Measurements from ENCODE around the gene PDE4D. TPM values are rescaled to one million over a fixed set of nuclear protein-coding genes. Genes with fewer than 3 reads are reported as not detected.

Gene PDE4D
- total RNA-seq, 5 donors from 2014 or later (not counting 1 experiment from before 2014, with no cell fraction given) = 45.1 to 136 (median 64.9) TPM

DNA sequence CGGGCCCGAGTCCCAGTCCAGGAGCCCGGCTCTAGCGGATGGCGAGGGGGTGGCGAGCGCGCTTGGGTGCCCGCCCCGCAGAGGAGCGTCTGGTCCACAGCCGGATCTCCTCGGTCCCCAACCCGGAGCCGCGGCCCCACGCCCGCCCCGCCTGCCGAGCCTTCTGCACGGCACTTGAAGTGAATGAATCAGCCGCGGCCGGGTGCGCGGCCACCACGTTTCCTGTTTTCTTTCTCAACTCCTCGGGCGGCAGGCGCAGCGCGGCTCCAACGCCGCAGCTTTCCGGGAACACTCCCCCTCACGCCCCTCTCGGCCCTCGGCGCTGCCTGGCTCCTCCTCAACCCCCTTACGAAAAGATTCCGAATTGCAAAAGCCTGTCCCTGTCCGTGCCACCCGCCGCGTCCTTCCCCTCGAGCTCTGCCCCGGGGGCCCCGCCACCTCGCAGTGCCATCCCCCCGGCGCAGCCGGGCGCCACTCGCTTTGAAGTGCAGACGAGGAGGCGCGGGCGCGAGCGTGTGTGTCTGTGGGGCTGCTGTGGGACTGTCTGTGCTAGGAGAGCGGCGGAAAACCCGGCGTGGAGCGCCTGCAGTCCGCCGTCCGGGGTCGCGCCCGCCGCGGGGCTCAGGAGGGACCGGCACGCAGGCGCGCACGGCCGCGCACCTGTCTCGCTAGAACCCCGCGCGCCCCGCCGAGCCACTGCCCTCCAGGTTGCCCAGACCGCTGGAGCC lies 854.1 kb downstream of the PDE4D start:
- DNase-seq = peak; percentile 83 to 94 (median 91)
- peak overlapping the region; percentile 100 for H3K27ac Mint-ChIP-seq
- ChIA-PET POLR2A (interaction anchor here (0.6 to 1.5 kb wide), 7 partner anchors 84 to 579 kb away, joined by 3 to 14 read pairs (median 3); no protein-coding TSS in a partner anchor), CTCF (interaction anchor here (0.5 to 1.8 kb wide), 6 partner anchors 53 to 739 kb away, joined by 3 to 14 read pairs (median 3); no protein-coding TSS in a partner anchor)
- peaks cover 58 to 67% (median 64%) of the 10 kb centered on the region in 3 donors for H3K4me1 Mint-ChIP-seq
- no peaks in the 10 kb centered on the region for H3K9me3 ChIP-seq
- H3K9me3 Mint-ChIP-seq = no peaks in the 10 kb centered on the region
- peaks cover 14% of the 10 kb centered on the region for H3K36me3 Mint-ChIP-seq
- no peaks in the 10 kb centered on the region for H3K36me3 ChIP-seq (ENCODE audit: control insufficient read depth in 2 of 2, extremely low read depth in 1 of 2, insufficient read depth in 1 of 2, low read length in 1 of 2)
- no peaks in the 10 kb centered on the region for H3K27me3 ChIP-seq (replicated peaks in 1 of 2; ENCODE audit: control insufficient read depth in 2 of 2, extremely low read depth in 1 of 2, insufficient read depth in 2 of 2, low read length in 1 of 2)
- peaks cover 16 to 45% of the 10 kb centered on the region in 2 experiments for H3K4me1 ChIP-seq (ENCODE audit: control insufficient read depth in 1 of 2, extremely low read depth in 1 of 2, insufficient read depth in 2 of 2, low read length in 2 of 2)
- under 1% methylated on average over 87 of the region's 87 CpGs for WGBS (ENCODE audit: insufficient coverage)
- peak; percentile 82 to 86 (median 84) for ATAC-seq (replicated peaks in 1 of 4)
- H3K4me3 ChIP-seq (ENCODE audit: control insufficient read depth in 1 of 2, extremely low read depth in 1 of 2, low read length in 1 of 2) = peak overlapping the region; percentile 90 to 98
- H3K4me3 Mint-ChIP-seq = peak overlapping the region; percentile 91 to 98 (median 95)
- H3K27me3 Mint-ChIP-seq = no peaks in the 10 kb centered on the region
- peak overlapping the region; percentile 87 for H3K27ac ChIP-seq (ENCODE audit: low read length)

DNA sequence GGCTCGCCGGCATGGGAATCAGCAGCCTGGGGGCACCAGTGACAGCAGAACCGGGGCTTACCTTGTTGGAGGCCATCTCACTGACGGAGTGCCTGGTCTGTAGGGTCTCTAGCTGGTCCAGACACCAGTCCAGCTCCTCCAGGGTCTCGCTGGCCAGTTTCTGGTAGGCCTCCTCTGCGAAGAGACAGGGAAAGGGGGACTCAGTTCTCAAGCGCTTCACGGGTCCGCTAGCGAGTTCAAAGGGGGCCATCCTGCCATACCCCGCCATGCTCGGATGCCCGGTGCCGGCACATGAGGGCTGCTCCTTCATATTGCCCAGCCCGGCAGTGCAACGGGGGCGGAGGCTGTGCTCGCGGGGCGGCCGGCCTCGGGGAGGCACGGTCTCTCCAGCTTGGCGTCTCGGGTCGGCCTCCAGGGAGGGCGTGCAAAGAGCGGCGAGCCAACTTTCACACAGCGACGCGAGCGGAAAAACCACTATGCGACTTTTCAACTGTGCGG lies 854.7 kb downstream of the PDE4D start:
- H3K27ac ChIP-seq (ENCODE audit: low read length) = peak overlapping the region; percentile 87

DNA sequence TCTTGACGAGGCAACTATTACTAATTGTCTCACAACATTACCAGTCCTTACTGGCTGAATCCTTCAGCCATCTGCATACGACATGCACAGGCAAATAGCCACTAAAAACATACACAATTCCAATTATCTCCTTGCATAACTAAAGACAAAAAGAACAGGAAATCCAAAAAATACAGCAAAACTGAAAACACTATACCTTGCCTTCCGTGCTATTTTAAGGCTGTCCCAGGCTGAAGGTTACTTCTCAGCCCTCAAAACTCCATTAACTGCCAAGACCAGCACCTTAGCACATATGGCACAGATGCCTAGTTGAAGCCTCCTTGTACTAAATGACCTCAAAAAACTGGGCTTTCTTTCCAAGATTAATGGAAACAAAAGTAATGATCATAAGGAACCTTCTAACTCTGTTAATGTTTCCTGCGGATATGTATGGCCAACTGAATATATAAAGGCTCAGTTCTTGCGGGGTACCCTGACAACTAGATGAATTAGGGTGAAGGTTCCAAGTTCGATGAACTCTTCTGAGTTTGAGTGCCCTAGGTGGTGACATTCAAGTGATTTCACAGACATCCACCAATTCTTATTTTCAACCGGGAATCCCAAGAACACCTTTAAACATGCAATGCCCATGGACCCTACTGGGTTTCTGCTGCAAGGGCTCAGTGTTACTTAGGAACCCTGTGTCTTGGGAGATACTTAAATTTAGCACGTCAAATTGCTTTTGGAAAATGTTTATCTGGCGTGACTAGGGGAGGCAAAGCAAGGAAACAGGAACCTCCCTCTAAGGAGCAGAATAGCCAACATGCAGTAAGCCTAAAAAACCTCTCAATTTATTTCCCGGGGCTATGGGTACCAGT lies 855.4 kb downstream of the PDE4D start:
- CTCF ChIA-PET = interaction anchor here (0.6 to 6.4 kb wide), 6 partner anchors 86 to 152 kb away, joined by 3 to 86 read pairs (median 11); no protein-coding TSS in a partner anchor

More for the DNA sequence above, 854.7 kb downstream of the PDE4D start:
- no peaks in the 10 kb centered on the region for H3K27me3 ChIP-seq (replicated peaks in 1 of 2; ENCODE audit: control insufficient read depth in 2 of 2, extremely low read depth in 1 of 2, insufficient read depth in 2 of 2, low read length in 1 of 2)
- DNase-seq (peak in 3 of 35 experiments; percentile 0 to 16 (median 1)), ATAC-seq (replicated peaks in 1 of 4) (peak in 1 of 4 experiments; percentile 24)
- H3K4me3 Mint-ChIP-seq = peak overlapping the region; percentile 91 to 98 (median 95)
- POLR2A ChIA-PET = interaction anchor here (0.6 to 1.5 kb wide), 6 partner anchors 85 to 578 kb away, joined by 3 to 14 read pairs (median 4); no protein-coding TSS in a partner anchor
- no peaks in the 10 kb centered on the region for H3K9me3 ChIP-seq
- H3K36me3 ChIP-seq (ENCODE audit: control insufficient read depth in 2 of 2, extremely low read depth in 1 of 2, insufficient read depth in 1 of 2, low read length in 1 of 2) = no peaks in the 10 kb centered on the region
- H3K4me3 ChIP-seq (ENCODE audit: control insufficient read depth in 1 of 2, extremely low read depth in 1 of 2, low read length in 1 of 2) = peak overlapping the region; percentile 90 to 98
- H3K9me3 Mint-ChIP-seq = no peaks in the 10 kb centered on the region
- CTCF ChIA-PET = interaction anchor here (0.6 to 1.8 kb wide), 5 partner anchors 54 to 153 kb away, joined by 3 to 14 read pairs (median 3); no protein-coding TSS in a partner anchor
- no peaks in the 10 kb centered on the region for H3K27me3 Mint-ChIP-seq
- H3K36me3 Mint-ChIP-seq = peaks cover 17% of the 10 kb centered on the region
- peaks cover 18 to 49% of the 10 kb centered on the region in 2 experiments for H3K4me1 ChIP-seq (ENCODE audit: control insufficient read depth in 1 of 2, extremely low read depth in 1 of 2, insufficient read depth in 2 of 2, low read length in 2 of 2)
- H3K4me1 Mint-ChIP-seq = peaks cover 63 to 69% (median 68%) of the 10 kb centered on the region in 3 donors
- peak overlapping the region; percentile 100 for H3K27ac Mint-ChIP-seq
- under 1% methylated on average over 35 of the region's 35 CpGs for WGBS (ENCODE audit: insufficient coverage)

DNA sequence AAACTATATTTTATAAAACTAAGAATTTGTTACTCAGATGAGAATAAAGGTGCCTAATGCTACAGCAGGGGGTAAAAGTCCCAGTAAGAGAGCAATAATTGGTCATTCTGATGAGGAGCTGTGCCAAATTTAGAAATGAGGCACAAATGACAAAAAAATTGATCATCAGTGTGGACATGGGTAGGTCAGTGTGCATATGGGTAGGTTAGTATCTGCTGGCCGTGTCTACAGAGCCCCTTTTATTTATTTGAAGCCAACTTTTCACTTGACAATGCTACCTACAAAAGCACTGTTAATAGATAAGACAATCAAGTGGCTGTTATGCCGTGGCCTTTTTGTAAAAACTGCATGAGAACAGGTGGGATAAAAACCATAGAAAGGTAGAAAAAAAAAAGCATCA lies 856.1 kb downstream of the PDE4D start:
- Histone ChIP-seq H3K9me3 (no peaks in the 10 kb centered on the region), H3K36me3 (ENCODE audit: control insufficient read depth in 2 of 2, extremely low read depth in 1 of 2, insufficient read depth in 1 of 2, low read length in 1 of 2) (no peaks in the 10 kb centered on the region), H3K4me1 (ENCODE audit: control insufficient read depth in 1 of 2, extremely low read depth in 1 of 2, insufficient read depth in 2 of 2, low read length in 2 of 2) (peaks cover 18 to 60% of the 10 kb centered on the region in 2 experiments), H3K4me3 (ENCODE audit: control insufficient read depth in 1 of 2, extremely low read depth in 1 of 2, low read length in 1 of 2) (peak overlapping the region; percentile 90 to 98), H3K27ac (ENCODE audit: low read length) (peak overlapping the region; percentile 87), H3K27me3 (replicated peaks in 1 of 2; ENCODE audit: control insufficient read depth in 2 of 2, extremely low read depth in 1 of 2, insufficient read depth in 2 of 2, low read length in 1 of 2) (no peaks in the 10 kb centered on the region)
- Mint-ChIP-seq H3K27ac (peak overlapping the region; percentile 100), H3K4me3 (peak overlapping the region; percentile 91 to 98 (median 95)), H3K27me3 (no peaks in the 10 kb centered on the region), H3K4me1 (peaks cover 68 to 77% (median 77%) of the 10 kb centered on the region in 3 donors), H3K36me3 (peaks cover 21% of the 10 kb centered on the region), H3K9me3 (no peaks in the 10 kb centered on the region)
- CTCF ChIA-PET = interaction anchor here (3.0 to 6.4 kb wide), 4 partner anchors 86 to 137 kb away, joined by 17 to 86 read pairs (median 51); no protein-coding TSS in a partner anchor
- no peak for ATAC-seq (replicated peaks in 1 of 4)
- POLR2A ChIA-PET = interaction anchor here in 1 of 2 donors (2.0 kb wide), 1 partner anchor 90 kb away, joined by 11 read pairs; no protein-coding TSS in a partner anchor
- WGBS (ENCODE audit: insufficient coverage) = no CpG with 5 or more reads among the region's 2 CpGs
- no peak for DNase-seq

More for the DNA sequence above, 855.4 kb downstream of the PDE4D start:
- no peak for ATAC-seq (replicated peaks in 1 of 4)
- no peaks in the 10 kb centered on the region for H3K27me3 ChIP-seq (replicated peaks in 1 of 2; ENCODE audit: control insufficient read depth in 2 of 2, extremely low read depth in 1 of 2, insufficient read depth in 2 of 2, low read length in 1 of 2)
- H3K4me3 Mint-ChIP-seq = peak overlapping the region; percentile 91 to 98 (median 95)
- H3K9me3 Mint-ChIP-seq = no peaks in the 10 kb centered on the region
- peaks cover 20% of the 10 kb centered on the region for H3K36me3 Mint-ChIP-seq
- H3K4me3 ChIP-seq (ENCODE audit: control insufficient read depth in 1 of 2, extremely low read depth in 1 of 2, low read length in 1 of 2) = peak overlapping the region; percentile 90 to 98
- H3K36me3 ChIP-seq (ENCODE audit: control insufficient read depth in 2 of 2, extremely low read depth in 1 of 2, insufficient read depth in 1 of 2, low read length in 1 of 2) = no peaks in the 10 kb centered on the region
- peak in 1 of 35 experiments; percentile 27 for DNase-seq
- peaks cover 18 to 55% of the 10 kb centered on the region in 2 experiments for H3K4me1 ChIP-seq (ENCODE audit: control insufficient read depth in 1 of 2, extremely low read depth in 1 of 2, insufficient read depth in 2 of 2, low read length in 2 of 2)
- H3K27ac Mint-ChIP-seq = peak overlapping the region; percentile 100
- no peaks in the 10 kb centered on the region for H3K9me3 ChIP-seq
- WGBS (ENCODE audit: insufficient coverage) = 9% methylated on average over 3 of the region's 10 CpGs
- POLR2A ChIA-PET = interaction anchor here in 1 of 2 donors (1.5 kb wide), 1 partner anchor 89 kb away, joined by 14 read pairs; no protein-coding TSS in a partner anchor
- peaks cover 67 to 74% (median 73%) of the 10 kb centered on the region in 3 donors for H3K4me1 Mint-ChIP-seq
- H3K27ac ChIP-seq (ENCODE audit: low read length) = peak overlapping the region; percentile 87
- no peaks in the 10 kb centered on the region for H3K27me3 Mint-ChIP-seq

DNA sequence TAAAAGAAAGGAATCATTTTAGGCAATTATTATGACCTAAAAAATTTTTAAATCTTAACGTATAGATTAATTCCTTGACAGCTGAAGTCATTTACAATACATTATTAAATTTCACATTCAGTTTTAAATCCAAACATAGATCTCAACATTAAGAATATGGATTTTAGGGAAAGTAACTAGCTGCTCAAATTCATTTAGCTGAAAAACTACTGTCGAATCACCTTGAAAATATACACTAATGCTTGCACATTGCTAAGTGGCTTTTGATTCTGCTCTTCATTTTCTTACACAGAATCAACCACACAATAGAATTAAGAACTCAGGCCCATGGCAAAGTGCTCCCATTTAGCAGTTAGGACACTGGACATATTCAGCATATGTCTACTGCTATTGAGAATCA lies 856.5 kb downstream of the PDE4D start:
- Histone ChIP-seq H3K9me3 (no peaks in the 10 kb centered on the region), H3K4me1 (ENCODE audit: control insufficient read depth in 1 of 2, extremely low read depth in 1 of 2, insufficient read depth in 2 of 2, low read length in 2 of 2) (peaks cover 18 to 60% of the 10 kb centered on the region in 2 experiments), H3K4me3 (ENCODE audit: control insufficient read depth in 1 of 2, extremely low read depth in 1 of 2, low read length in 1 of 2) (peak overlapping the region; percentile 90 to 98), H3K27me3 (replicated peaks in 1 of 2; ENCODE audit: control insufficient read depth in 2 of 2, extremely low read depth in 1 of 2, insufficient read depth in 2 of 2, low read length in 1 of 2) (no peaks in the 10 kb centered on the region), H3K36me3 (ENCODE audit: control insufficient read depth in 2 of 2, extremely low read depth in 1 of 2, insufficient read depth in 1 of 2, low read length in 1 of 2) (no peaks in the 10 kb centered on the region), H3K27ac (ENCODE audit: low read length) (peak overlapping the region; percentile 87)
- Mint-ChIP-seq H3K27me3 (no peaks in the 10 kb centered on the region), H3K4me3 (peak overlapping the region; percentile 91 to 98 (median 95)), H3K36me3 (peaks cover 21% of the 10 kb centered on the region), H3K4me1 (peaks cover 68 to 76% (median 73%) of the 10 kb centered on the region in 3 donors), H3K27ac (peak overlapping the region; percentile 100), H3K9me3 (no peaks in the 10 kb centered on the region)
- ATAC-seq (replicated peaks in 1 of 4) (no peak), DNase-seq (no peak)
- ChIA-PET CTCF (interaction anchor here (0.8 to 6.4 kb wide), 10 partner anchors 19 to 151 kb away, joined by 3 to 86 read pairs (median 16); no protein-coding TSS in a partner anchor), POLR2A (interaction anchor here (1.0 to 2.0 kb wide), 4 partner anchors 10 to 137 kb away, joined by 3 to 11 read pairs (median 4); no protein-coding TSS in a partner anchor)
- WGBS (ENCODE audit: insufficient coverage) = no CpG with 5 or more reads among the region's 2 CpGs
